ENCODE data around the gene HDC. TPM values are rescaled to one million over a fixed set of nuclear protein-coding genes. Genes with fewer than 3 reads are reported as not detected.

The HDC gene
- total and polyA plus RNA-seq, 8 donors = 0.64 to 4.6 (median 1.6) TPM

DNA sequence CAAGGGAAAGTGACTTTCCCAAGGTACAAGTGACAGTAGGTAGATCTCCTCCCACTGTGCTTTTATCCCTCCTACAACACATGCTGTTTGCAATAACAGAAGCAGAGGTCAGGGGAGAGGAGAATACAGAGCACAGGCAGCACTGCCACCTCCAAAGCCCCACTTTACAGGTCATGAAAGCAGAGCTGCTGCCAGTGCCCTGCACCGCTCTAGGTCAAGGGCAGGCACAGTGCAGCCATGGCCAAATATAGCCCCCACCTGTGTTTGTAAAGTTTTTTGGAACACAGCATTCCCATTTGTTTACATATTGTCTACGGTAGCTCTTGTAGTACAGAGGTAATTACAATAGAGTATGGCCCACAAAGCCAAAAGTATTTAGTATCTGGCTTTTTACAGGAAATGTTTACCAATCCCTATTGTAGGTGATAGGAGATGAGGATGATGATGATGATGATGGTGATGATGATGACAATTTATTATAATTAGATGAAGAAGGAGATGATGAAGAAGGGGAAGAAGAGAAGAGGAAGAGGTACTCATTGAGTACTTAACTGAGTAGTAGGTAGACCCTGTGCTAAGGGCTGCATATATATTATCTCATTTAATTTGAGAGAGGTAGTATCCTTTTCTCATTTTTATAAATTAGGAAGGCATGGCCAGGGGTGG lies 20.4 kb downstream of the HDC start:
- ATAC-seq (no peak), DNase-seq (no peak)
- Histone ChIP-seq H3K36me3 (no peaks in the 10 kb centered on the region), H3K9me3 (no peaks in the 10 kb centered on the region), H3K27ac (no peak overlapping the region), H3K4me3 (no peak overlapping the region), H3K4me1 (peaks cover 0 to 16% of the 10 kb centered on the region in 2 donors), H3K27me3 (no peaks in the 10 kb centered on the region)
- TF ChIP-seq, protein P1, sequence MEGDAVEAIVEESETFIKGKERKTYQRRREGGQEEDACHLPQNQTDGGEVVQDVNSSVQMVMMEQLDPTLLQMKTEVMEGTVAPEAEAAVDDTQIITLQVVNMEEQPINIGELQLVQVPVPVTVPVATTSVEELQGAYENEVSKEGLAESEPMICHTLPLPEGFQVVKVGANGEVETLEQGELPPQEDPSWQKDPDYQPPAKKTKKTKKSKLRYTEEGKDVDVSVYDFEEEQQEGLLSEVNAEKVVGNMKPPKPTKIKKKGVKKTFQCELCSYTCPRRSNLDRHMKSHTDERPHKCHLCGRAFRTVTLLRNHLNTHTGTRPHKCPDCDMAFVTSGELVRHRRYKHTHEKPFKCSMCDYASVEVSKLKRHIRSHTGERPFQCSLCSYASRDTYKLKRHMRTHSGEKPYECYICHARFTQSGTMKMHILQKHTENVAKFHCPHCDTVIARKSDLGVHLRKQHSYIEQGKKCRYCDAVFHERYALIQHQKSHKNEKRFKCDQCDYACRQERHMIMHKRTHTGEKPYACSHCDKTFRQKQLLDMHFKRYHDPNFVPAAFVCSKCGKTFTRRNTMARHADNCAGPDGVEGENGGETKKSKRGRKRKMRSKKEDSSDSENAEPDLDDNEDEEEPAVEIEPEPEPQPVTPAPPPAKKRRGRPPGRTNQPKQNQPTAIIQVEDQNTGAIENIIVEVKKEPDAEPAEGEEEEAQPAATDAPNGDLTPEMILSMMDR (IDR thresholded peaks at IDR 0.05) = no peak
- intact Hi-C loops (cut with DNase I) = no loop called here

DNA sequence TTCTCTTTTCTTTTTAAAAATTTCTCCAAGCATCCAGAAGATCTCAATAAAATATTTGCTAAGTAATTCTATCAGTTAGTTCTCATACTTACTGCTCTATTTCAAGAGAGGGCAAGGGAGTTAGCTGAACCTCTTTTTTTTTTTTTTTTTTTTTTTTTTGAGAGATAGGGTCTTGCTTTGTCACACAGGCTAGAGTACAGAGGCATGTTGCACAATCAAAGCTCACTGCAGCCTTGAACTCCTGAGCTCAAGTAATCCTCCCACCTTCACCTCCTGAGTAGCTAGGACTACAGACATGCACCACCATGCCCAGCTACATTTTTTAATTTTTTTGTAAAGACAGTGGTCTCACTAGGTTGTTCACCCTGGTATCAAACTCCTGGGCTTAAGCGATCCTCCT lies 21.4 kb downstream of the HDC start:
- ATAC-seq (no peak), DNase-seq (no peak)
- H3K9me3 ChIP-seq = no peaks in the 10 kb centered on the region
- H3K36me3 ChIP-seq = no peaks in the 10 kb centered on the region
- H3K4me1 ChIP-seq = peaks cover 0 to 16% of the 10 kb centered on the region in 2 donors
- H3K27me3 ChIP-seq = no peaks in the 10 kb centered on the region
- intact Hi-C loops (cut with DNase I) = no loop called here
- no peak overlapping the region for H3K27ac ChIP-seq
- TF ChIP-seq, protein P1 (IDR thresholded peaks at IDR 0.05) = no peak
- H3K4me3 ChIP-seq = no peak overlapping the region

DNA sequence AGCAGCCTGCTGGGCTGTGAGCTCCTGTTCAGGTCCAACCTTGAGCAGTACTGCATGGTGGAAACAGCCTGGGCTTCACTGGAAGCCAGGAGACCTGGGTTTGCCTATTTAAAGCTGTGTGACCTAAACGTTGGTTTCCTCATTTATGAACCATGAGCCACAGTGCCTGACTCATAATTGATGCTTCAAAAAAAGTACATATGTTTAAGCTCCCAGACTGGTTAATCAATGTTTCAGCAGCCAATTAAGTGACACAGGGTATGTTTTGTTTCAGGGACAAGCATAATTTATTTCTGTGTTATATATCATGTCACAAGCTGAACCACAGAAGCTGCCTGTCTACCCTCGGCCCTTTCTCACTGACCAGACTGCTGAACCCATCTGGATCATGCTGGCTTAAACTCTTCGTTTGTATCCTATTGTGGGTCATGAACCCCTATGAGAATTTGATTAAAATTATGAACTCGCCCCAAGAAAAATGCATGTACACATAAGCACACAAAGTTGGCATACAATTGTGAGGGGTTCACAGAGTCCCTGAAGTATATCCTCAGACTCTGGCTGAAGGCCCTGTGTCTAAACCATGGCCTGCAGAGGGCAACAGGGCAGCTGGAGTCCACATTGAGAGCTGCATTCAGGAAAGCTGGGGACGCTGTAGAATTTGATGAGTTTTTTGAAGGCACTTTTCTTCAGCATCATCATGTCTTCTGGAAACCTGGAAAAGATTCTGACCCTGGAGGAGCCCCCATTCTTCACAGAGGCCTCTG lies 23.7 kb downstream of the HDC start:
- H3K27me3 ChIP-seq = no peaks in the 10 kb centered on the region
- no peaks in the 10 kb centered on the region for H3K36me3 ChIP-seq
- intact Hi-C loops (cut with DNase I) = no loop called here
- H3K4me3 ChIP-seq = no peak overlapping the region
- TF ChIP-seq, protein P1 (IDR thresholded peaks at IDR 0.05) = no peak
- no peak for DNase-seq
- H3K9me3 ChIP-seq = no peaks in the 10 kb centered on the region
- H3K27ac ChIP-seq = no peak overlapping the region
- no peaks in the 10 kb centered on the region for H3K4me1 ChIP-seq
- ATAC-seq = no peak

DNA sequence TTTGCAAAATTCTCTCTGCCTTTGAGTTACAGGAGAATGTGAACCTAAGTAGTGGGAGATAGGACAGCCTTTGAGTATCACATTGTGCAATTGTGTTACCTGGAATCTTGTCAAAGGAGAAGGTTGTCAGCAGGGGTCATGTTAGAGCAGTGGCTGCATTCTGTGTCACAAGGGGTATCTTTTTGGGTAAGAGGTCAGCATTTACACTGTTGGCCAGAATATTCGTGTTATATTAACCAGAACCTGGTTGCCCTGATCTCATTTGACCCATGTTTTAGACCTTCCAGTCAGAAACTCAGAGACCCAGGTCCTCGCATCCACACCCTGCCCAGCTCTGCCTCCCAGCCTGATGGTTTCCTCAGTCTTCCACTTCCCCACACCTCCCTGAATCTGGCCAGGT lies 27.3 kb downstream of the HDC start:
- H3K27me3 ChIP-seq = no peaks in the 10 kb centered on the region
- no peak overlapping the region for H3K27ac ChIP-seq
- DNase-seq (no peak), ATAC-seq (no peak)
- intact Hi-C loops (cut with DNase I) = no loop called here
- peaks cover 0 to 3% of the 10 kb centered on the region in 2 donors for H3K4me1 ChIP-seq
- no peaks in the 10 kb centered on the region for H3K36me3 ChIP-seq
- TF ChIP-seq, protein P1 (IDR thresholded peaks at IDR 0.05) = no peak
- H3K9me3 ChIP-seq = no peaks in the 10 kb centered on the region
- H3K4me3 ChIP-seq = no peak overlapping the region

DNA sequence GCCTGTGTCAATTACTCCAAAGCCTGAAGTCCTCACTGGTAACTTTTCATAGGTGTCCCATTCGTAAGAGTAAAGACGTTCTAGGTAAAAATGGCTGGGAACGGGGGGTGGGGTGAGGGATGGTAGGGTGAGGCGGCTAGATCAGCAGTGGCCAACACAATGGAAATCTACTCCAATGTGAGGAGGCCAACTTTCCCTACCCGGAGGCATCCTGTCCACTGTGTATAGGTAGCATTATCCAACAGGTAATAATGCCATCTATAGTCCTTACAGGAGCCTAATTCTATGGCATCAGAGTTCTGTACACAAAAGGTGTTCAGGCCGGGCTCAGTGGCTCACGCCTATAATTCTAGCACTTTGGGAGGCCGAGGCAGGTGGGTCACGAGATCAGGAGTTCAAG lies 29.1 kb downstream of the HDC start:
- Histone ChIP-seq H3K27me3 (no peaks in the 10 kb centered on the region), H3K4me1 (peaks cover 0 to 3% of the 10 kb centered on the region in 2 donors), H3K4me3 (no peak overlapping the region), H3K9me3 (no peaks in the 10 kb centered on the region), H3K36me3 (no peaks in the 10 kb centered on the region), H3K27ac (no peak overlapping the region)
- ATAC-seq (no peak), DNase-seq (no peak)
- TF ChIP-seq, protein P1 (IDR thresholded peaks at IDR 0.05) = no peak
- intact Hi-C loops (cut with DNase I) = no loop called here
